Measurements from ENCODE around the gene ENO3. TPM values are rescaled to one million over a fixed set of nuclear protein-coding genes. Genes with fewer than 3 reads are reported as not detected.
A peak's percentile ranks its signal among the peaks of the same experiment; 100 is the strongest.
"Not testable (repeated sequence)": the region's sequence is repeated elsewhere in the genome, so short reads cannot be mapped to it uniquely, and the experiment has no call there.

Gene ENO3
- 10 to 100 TPM; 35.2 to 36.7 TPM for total RNA-seq
- 1 to 10 TPM; 1.5 to 3.0 (median 1.8) TPM for polyA plus RNA-seq
- total RNA-seq: 16.2 to 28.0 (median 18.2) reads per million in 6 experiments

DNA sequence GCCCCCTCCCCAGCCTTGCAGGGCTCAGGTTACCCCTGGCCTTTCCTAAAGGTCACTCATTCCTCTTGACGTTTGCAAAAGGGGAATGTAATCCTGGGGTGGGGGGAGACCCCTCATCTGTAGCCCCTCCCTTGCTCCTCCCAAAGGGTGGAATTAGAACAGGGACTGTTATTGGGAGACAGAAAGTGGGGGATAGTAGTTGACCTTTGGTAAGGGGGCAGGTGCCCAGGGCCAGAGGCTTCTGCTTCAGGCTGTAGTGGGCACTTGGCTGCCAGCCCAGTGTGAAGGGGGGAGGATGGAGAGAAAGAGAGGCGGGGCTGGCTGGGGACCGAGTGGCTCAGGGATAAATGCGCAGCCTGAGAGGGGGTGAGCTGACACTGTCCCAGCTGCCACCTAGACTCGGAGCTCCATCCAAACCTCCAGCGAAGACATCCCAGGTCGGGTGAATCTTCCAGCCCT, at the start of gene ENO3:
ENO3 (plus strand) TSS at position 374 of the 459 bp plus-strand sequence. CDS start 711 bp downstream, outside the sequence.
- H3K27me3 Mint-ChIP-seq: no peaks in the 10 kb centered on the region
- H3K36me3 Mint-ChIP-seq: peaks cover 11 to 16% (median 14%) of the 10 kb centered on the region in 3 donors
- ATAC-seq: no peak
- peak within 1 kb of the TSS in 9 of 10 donors; percentile 79 to 94 (median 82) for H3K27ac Mint-ChIP-seq
- DNase-seq: no peak
- no peaks in the 10 kb centered on the region for H3K9me3 Mint-ChIP-seq
- H3K4me3 Mint-ChIP-seq: peak within 1 kb of the TSS; percentile 61 to 91 (median 82)
- POLR2A ChIA-PET: interaction anchor here (1.4 to 25.2 kb wide), 4 partner anchors 12 to 98 kb away, joined by 3 to 635 read pairs (median 92); partner anchors contain the start of genes RNF167, SLC25A11 and SPAG7
- peaks cover 19 to 33% (median 25%) of the 10 kb centered on the region in 4 donors for H3K4me1 Mint-ChIP-seq

DNA sequence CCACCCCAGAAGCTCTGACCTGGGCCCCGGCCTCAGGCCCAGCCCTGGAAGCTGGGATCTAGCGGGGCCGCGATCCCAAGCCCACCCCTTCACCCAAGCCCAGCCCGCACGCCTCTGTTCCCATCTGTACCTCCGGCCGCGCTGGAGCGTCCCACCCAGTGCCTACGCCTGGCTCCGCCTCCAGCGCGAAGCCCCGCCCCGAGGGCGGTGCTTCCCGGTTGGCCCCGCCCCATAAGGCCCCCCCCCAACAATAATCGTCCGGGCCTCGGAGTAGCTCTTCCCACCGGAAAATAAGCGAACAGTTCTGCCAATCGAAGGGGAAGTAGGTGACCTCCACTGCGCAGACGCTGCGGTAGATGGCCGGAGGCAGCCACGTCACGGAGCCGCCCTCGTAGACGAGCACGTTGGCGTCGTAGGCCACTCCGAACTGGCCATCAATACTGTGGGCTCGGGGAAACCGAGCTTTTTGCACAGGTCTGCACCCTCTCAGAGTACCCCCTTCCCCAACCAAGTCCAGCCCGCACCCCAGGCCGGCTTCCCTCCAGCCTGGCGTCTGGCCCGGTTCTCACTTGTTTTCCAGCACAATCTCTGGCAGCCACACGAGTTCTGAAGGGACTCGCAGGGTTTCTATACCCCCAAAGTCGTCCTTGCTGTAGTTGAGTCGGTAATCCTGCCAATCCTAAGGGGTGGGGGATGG, 49.1 kb upstream of the ENO3 start:
- peak in 6 of 10 donors; percentile 16 to 59 (median 26) for DNase-seq
- peaks cover 0 to 4% (median 0%) of the 10 kb centered on the region in 3 donors for H3K36me3 Mint-ChIP-seq
- H3K4me3 Mint-ChIP-seq: peak overlapping the region; percentile 22 to 93 (median 88)
- H3K27ac Mint-ChIP-seq: peak overlapping the region in 9 of 10 donors; percentile 27 to 99 (median 97)
- POLR2A ChIA-PET: interaction anchor here (0.8 to 3.9 kb wide), 8 partner anchors 38 to 759 kb away, joined by 3 to 26 read pairs (median 6); partner anchors contain the start of genes ARRB2, CAMTA2, CYB5D2 and PFN1
- H3K9me3 Mint-ChIP-seq: no peaks in the 10 kb centered on the region
- H3K27me3 Mint-ChIP-seq: peaks cover 0 to 2% (median 0%) of the 10 kb centered on the region in 5 donors
- peaks cover 26 to 45% (median 42%) of the 10 kb centered on the region in 4 donors for H3K4me1 Mint-ChIP-seq
- peak in 1 of 2 donors; percentile 7 for ATAC-seq

- POLR2A ChIA-PET: interaction anchor here (0.6 to 3.9 kb wide), 8 partner anchors 37 to 209 kb away, joined by 3 to 25 read pairs (median 4); partner anchors contain the start of genes ARRB2, PFN1, RNF167 and SLC25A11
- Mint-ChIP-seq H3K9me3 (no peaks in the 10 kb centered on the region), H3K36me3 (no peaks in the 10 kb centered on the region), H3K27me3 (peaks cover 0 to 2% (median 0%) of the 10 kb centered on the region in 5 donors), H3K4me1 (peaks cover 26 to 47% (median 42%) of the 10 kb centered on the region in 4 donors), H3K4me3 (peak overlapping the region in 9 of 10 donors; percentile 17 to 86 (median 73)), H3K27ac (peak overlapping the region; percentile 27 to 99 (median 84))
- no peak for DNase-seq
- no peak for ATAC-seq
Measured at GRCh38 chr17:4902540-4902939, 48.4 kb upstream of the ENO3 start.

DNA sequence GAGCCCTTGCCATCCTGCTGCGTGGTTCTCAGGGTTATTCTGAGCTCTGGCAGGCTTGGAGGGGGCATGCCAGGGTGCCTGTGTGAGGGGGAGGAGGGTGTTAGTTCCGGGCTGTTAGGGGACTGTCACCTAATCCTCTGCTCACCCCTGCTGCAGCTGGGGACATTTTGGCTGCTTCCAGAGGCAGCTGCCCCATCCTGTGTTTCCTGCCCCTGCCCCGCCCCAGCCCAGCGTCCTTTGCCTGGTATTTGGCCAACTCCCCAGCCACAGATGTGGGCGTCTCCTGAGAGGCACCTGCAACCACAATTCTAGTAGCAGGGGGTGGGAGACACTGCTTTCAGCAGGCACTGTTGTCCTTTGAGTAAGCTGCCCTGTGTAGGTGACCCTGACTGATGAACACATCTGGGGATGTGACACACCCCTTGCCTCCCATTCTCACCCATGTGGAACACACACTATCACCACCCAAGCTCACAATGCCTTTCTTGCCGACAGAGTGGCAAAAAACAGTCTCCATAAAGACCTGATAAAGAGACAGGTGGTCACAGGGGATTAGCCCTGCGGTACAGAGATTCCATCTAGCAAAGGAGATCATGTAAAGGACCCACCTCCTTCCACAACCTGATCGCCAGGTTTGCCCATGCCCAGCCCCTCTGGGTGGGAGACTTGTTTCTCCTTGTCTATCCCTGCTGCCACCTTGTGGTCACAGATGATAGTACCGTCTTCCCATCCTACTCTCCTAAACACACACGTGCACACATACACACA, 47.7 kb upstream of the ENO3 start, which contains the start of gene CHRNE:
CHRNE (minus strand) TSS at position 48 of the 768 bp plus-strand sequence; CDS start at position 13, 35 bp downstream.
- peaks cover 0 to 2% (median 0%) of the 10 kb centered on the region in 5 donors for H3K27me3 Mint-ChIP-seq
- POLR2A ChIA-PET: interaction anchor here (0.6 to 1.7 kb wide), 8 partner anchors 59 to 209 kb away, joined by 3 to 8 read pairs (median 4); partner anchors contain the start of genes ARRB2, CAMTA2, SPAG7 and ZNF232
- peak within 1 kb of the TSS; percentile 27 to 99 (median 84) for H3K27ac Mint-ChIP-seq
- no peaks in the 10 kb centered on the region for H3K36me3 Mint-ChIP-seq
- no peaks in the 10 kb centered on the region for H3K9me3 Mint-ChIP-seq
- peaks cover 26 to 45% (median 41%) of the 10 kb centered on the region in 4 donors for H3K4me1 Mint-ChIP-seq
- ATAC-seq (peak; percentile 26 to 27), DNase-seq (peak; percentile 51 to 88 (median 76))
- peak within 1 kb of the TSS; percentile 40 to 86 (median 72) for H3K4me3 Mint-ChIP-seq

- not testable (repeated sequence) for H3K36me3 Mint-ChIP-seq, DNase-seq, H3K9me3 Mint-ChIP-seq, H3K27me3 Mint-ChIP-seq, ATAC-seq, H3K4me3 Mint-ChIP-seq
- Mint-ChIP-seq H3K4me1 (peaks cover 13 to 27% (median 21%) of the 10 kb centered on the region in 4 donors), H3K27ac (peak overlapping the region in 1 of 10 donors; percentile 59)
- POLR2A ChIA-PET: interaction anchor here (1.2 to 1.8 kb wide), 2 partner anchors 43 to 60 kb away, joined by 8 to 13 read pairs; partner anchors contain the start of gene SPAG7
Measured at GRCh38 chr17:4906642-4907041, 44.3 kb upstream of the ENO3 start.

GRCh38 chr17:4908301-4908700, 42.6 kb upstream of the ENO3 start:
- Mint-ChIP-seq H3K27me3 (no peaks in the 10 kb centered on the region), H3K36me3 (no peaks in the 10 kb centered on the region), H3K4me3 (no peak overlapping the region), H3K4me1 (peaks cover 3 to 10% (median 5%) of the 10 kb centered on the region in 4 donors), H3K9me3 (no peaks in the 10 kb centered on the region), H3K27ac (no peak overlapping the region)
- DNase-seq (peak in 1 of 10 donors; percentile 25), ATAC-seq (peak in 1 of 2 donors; percentile 26)
- POLR2A ChIA-PET: interaction anchor here (0.7 to 3.7 kb wide), 7 partner anchors 31 to 268 kb away, joined by 3 to 44 read pairs (median 7); partner anchors contain the start of genes INCA1, KIF1C, PFN1 and RNF167

DNA sequence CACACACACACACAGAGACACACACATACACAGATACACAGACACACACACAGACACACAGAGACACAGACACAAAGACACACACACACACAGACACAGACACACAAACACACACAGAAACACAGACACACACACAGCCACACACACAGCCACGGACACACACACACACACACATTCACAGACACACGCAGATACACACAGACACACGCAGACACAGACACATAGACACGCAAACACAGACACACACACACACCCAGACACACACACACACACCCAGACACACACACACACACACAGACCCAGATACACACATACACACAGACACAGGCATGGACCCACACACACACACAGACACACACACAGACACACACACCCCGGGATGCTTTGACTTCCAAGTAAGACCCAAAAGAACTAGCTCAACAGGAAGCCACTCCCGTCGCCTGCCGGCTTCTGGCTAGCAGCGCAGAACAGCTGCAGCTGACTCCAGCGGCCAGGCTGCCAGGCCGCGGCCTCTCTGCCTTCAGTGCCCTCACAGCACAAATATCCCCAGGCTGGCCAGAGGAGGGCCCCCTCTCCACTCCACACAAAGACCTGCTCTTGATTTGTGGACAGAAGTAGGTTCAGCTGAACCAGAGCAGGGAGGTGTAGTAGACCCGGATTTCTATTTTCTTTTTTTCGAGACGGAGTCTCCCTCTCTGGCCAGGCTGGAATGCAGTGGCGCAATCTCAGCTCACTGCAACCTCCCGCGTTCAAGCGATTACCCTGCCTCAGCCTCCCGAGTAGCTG, 42.0 kb upstream of the ENO3 start:
- no peaks in the 10 kb centered on the region for H3K27me3 Mint-ChIP-seq
- DNase-seq: peak; percentile 44 to 86 (median 70)
- H3K4me1 Mint-ChIP-seq: peaks cover 0 to 5% (median under 1%) of the 10 kb centered on the region in 4 donors

DNA sequence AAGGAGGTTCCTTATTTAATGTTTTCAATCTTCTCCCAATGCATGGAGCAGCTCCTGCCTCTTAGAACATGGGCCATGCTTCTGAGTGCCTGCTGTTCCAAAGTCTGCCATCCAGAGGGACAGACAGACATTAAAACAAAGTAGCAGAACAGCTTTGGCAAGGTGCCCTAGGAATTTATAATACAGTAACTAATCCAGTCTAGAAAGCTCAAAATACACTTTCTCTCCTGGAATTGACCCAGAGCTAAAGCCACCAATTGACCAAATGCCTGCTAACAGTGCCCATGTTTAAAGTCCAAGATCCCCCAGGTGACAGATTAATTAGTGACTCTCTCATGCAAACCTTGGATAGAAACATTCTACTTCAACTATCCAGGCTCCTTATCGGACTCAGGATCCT, 36.9 kb upstream of the ENO3 start:
- ATAC-seq (no peak), DNase-seq (no peak)
- POLR2A ChIA-PET: interaction anchor here (0.6 to 1.2 kb wide), 3 partner anchors 9 to 180 kb away, joined by 3 to 5 read pairs (median 3); no protein-coding TSS in a partner anchor
- Mint-ChIP-seq H3K36me3 (no peaks in the 10 kb centered on the region), H3K27ac (peak overlapping the region in 1 of 10 donors; percentile 38), H3K4me3 (no peak overlapping the region), H3K9me3 (no peaks in the 10 kb centered on the region), H3K4me1 (peaks cover 0 to 2% (median 0%) of the 10 kb centered on the region in 4 donors), H3K27me3 (no peaks in the 10 kb centered on the region)

More for the DNA sequence above, 42.0 kb upstream of the ENO3 start:
- POLR2A ChIA-PET: interaction anchor here (0.7 to 3.7 kb wide), 11 partner anchors 31 to 267 kb away, joined by 3 to 44 read pairs (median 3); partner anchors contain the start of genes INCA1, KIF1C, PFN1 and RNF167
- Mint-ChIP-seq H3K9me3 (no peaks in the 10 kb centered on the region), H3K36me3 (no peaks in the 10 kb centered on the region), H3K27ac (no peak overlapping the region), H3K4me3 (no peak overlapping the region)
- ATAC-seq: peak; percentile 89 to 96

- POLR2A ChIA-PET: interaction anchor here (0.6 kb wide), 1 partner anchor 9 kb away, joined by 3 read pairs; no protein-coding TSS in a partner anchor
- not testable (repeated sequence) for H3K4me3 Mint-ChIP-seq, H3K36me3 Mint-ChIP-seq, H3K9me3 Mint-ChIP-seq, H3K27me3 Mint-ChIP-seq, H3K27ac Mint-ChIP-seq, H3K4me1 Mint-ChIP-seq, DNase-seq, ATAC-seq
Measured at GRCh38 chr17:4914551-4914950, 36.4 kb upstream of the ENO3 start.

DNA sequence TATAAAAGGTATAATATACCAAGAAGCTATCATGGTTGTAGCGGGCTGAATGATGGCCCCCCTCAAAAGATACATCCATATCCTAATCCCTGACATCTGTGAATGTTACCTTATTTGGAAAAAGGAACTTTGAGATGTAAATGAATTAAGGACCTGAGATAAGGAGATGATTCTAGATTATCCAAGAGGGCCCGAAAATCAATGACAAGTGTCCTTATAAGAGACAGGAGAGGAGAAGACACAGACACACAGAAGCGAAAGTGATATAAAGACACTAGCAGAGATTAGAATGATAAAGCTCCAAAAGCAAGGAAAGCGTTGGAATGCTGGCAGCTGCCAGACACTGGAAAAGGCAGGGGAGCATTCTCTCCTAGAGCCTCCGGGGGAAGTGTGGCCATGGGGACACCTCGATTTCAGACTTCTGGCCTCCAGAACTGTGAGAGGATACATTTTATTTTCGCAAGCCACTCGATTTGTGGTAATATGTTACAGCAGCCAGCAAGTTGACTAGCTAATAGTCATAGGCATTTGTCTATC, 31.3 kb upstream of the ENO3 start:
- DNase-seq: no peak
- Mint-ChIP-seq H3K9me3 (no peaks in the 10 kb centered on the region), H3K4me1 (peaks cover 0 to 6% (median 3%) of the 10 kb centered on the region in 4 donors), H3K4me3 (no peak overlapping the region), H3K27me3 (no peaks in the 10 kb centered on the region), H3K27ac (no peak overlapping the region), H3K36me3 (no peaks in the 10 kb centered on the region)
- POLR2A ChIA-PET: interaction anchor here (0.6 to 0.7 kb wide), 3 partner anchors 195 to 396 kb away, joined by 3 to 5 read pairs (median 4); no protein-coding TSS in a partner anchor
- no peak for ATAC-seq

Data from naive thymus-derived CD8-positive, alpha-beta T cell (primary cell).